Activated CD4-positive, alpha-beta memory T cell treated with anti-CD3 and anti-CD28 coated beads, Interleukin-2, amount 10 ng/mL, durations not matched to agents 7 days and 5 days (primary cell): ENCODE data around the gene RRH. TPM values are rescaled to one million over a fixed set of nuclear protein-coding genes. Genes with fewer than 3 reads are reported as not detected.

Experiments
- CTCF ChIA-PET: fragments of 350-600 bp; sonication (Branson Sonifier 250); formaldehyde crosslinking; loops from one replicate; lab custom pipeline; 2021; ENCODE audit warnings: antibody characterized with exemption, inconsistent platforms; lab: Charles Lee
- POLR2A ChIA-PET: fragments of 350-600 bp; sonication (Branson Sonifier 250); formaldehyde crosslinking; loops from one replicate; lab custom pipeline; 2021; ENCODE audit warnings: antibody characterized with exemption; lab: Charles Lee
- DNase-seq: peaks from one replicate; pipeline ENCODE4 v3.0.0-alpha.2; 2020
- H3K27ac Mint-ChIP-seq: one replicate; pipeline ENCODE4 v1.8.0; 2021; ENCODE audit warnings: mild to moderate bottlenecking, mixed read lengths
- H3K27me3 Mint-ChIP-seq: one replicate; pipeline ENCODE4 v1.8.0; 2021; ENCODE audit warnings: mixed read lengths
- H3K36me3 Mint-ChIP-seq: one replicate; pipeline ENCODE4 v1.8.0; 2021; ENCODE audit warnings: low read depth, mixed read lengths
- H3K4me1 Mint-ChIP-seq: one replicate; pipeline ENCODE4 v1.8.0; 2021; ENCODE audit warnings: mixed read lengths
- H3K4me3 Mint-ChIP-seq: one replicate; pipeline ENCODE4 v1.8.0; 2021; ENCODE audit warnings: mild to moderate bottlenecking, mixed read lengths
- H3K9me3 Mint-ChIP-seq: one replicate; pipeline ENCODE4 v1.8.0; 2021; ENCODE audit warnings: mixed read lengths
- total RNA-seq, 2 experiments: library from RNA; stranded (reverse); gene quantifications; one replicate each; pipeline ENCODE4 v1.2.3, GENCODE V29; 2021

RRH gene
- total RNA-seq, 2 experiments from 2014 or later: 0.23 TPM; not detected in 1

GRCh38 chr4:109877400-109877799 lies 49.6 kb downstream of the RRH start:
- no peak overlapping the region for H3K27ac Mint-ChIP-seq
- H3K9me3 Mint-ChIP-seq: no peaks in the 10 kb centered on the region
- ChIA-PET POLR2A (no interaction called here), CTCF (no interaction called here)
- H3K4me3 Mint-ChIP-seq: no peak overlapping the region
- no peaks in the 10 kb centered on the region for H3K4me1 Mint-ChIP-seq
- DNase-seq: no peak
- H3K27me3 Mint-ChIP-seq: peaks cover 10% of the 10 kb centered on the region
- H3K36me3 Mint-ChIP-seq: no peaks in the 10 kb centered on the region

- Mint-ChIP-seq H3K27me3 (peaks cover 10% of the 10 kb centered on the region), H3K4me3 (no peak overlapping the region), H3K36me3 (no peaks in the 10 kb centered on the region), H3K4me1 (no peaks in the 10 kb centered on the region), H3K27ac (no peak overlapping the region), H3K9me3 (no peaks in the 10 kb centered on the region)
- ChIA-PET CTCF (no interaction called here), POLR2A (no interaction called here)
- DNase-seq: no peak
These were observed 50.6 kb downstream of the RRH start for GRCh38 chr4:109878355-109878754.

- H3K9me3 Mint-ChIP-seq: no peaks in the 10 kb centered on the region
- POLR2A ChIA-PET: no interaction called here
- H3K27me3 Mint-ChIP-seq: peaks cover 12% of the 10 kb centered on the region
- DNase-seq: no peak
- no peaks in the 10 kb centered on the region for H3K36me3 Mint-ChIP-seq
- CTCF ChIA-PET: interaction anchor here (0.6 kb wide), 1 partner anchor 680 kb away, joined by 4 read pairs; no protein-coding TSS in a partner anchor
- no peak overlapping the region for H3K4me3 Mint-ChIP-seq
- no peak overlapping the region for H3K27ac Mint-ChIP-seq
- H3K4me1 Mint-ChIP-seq: no peaks in the 10 kb centered on the region
These were observed 51.3 kb downstream of the RRH start for GRCh38 chr4:109879081-109879480.

GRCh38 chr4:109879636-109880314 lies 52.0 kb downstream of the RRH start:
- CTCF ChIA-PET: interaction anchor here (0.6 kb wide), 1 partner anchor 679 kb away, joined by 4 read pairs; no protein-coding TSS in a partner anchor
- no peak overlapping the region for H3K27ac Mint-ChIP-seq

GRCh38 chr4:109886303-109886702 lies 58.5 kb downstream of the RRH start:
- Mint-ChIP-seq H3K4me1 (no peaks in the 10 kb centered on the region), H3K27ac (no peak overlapping the region), H3K4me3 (no peak overlapping the region), H3K27me3 (peaks cover 12% of the 10 kb centered on the region), H3K9me3 (no peaks in the 10 kb centered on the region), H3K36me3 (no peaks in the 10 kb centered on the region)
- DNase-seq: no peak
- CTCF ChIA-PET: no interaction called here
- POLR2A ChIA-PET: no interaction called here

More at GRCh38 chr4:109879636-109880314, 52.0 kb downstream of the RRH start:
- POLR2A ChIA-PET: no interaction called here
- Mint-ChIP-seq H3K36me3 (no peaks in the 10 kb centered on the region), H3K27me3 (peaks cover 12% of the 10 kb centered on the region), H3K4me3 (no peak overlapping the region), H3K9me3 (no peaks in the 10 kb centered on the region), H3K4me1 (no peaks in the 10 kb centered on the region)
- no peak for DNase-seq

- Mint-ChIP-seq H3K9me3 (no peaks in the 10 kb centered on the region), H3K36me3 (no peaks in the 10 kb centered on the region), H3K27me3 (peaks cover 10% of the 10 kb centered on the region), H3K27ac (no peak overlapping the region), H3K4me1 (no peaks in the 10 kb centered on the region), H3K4me3 (no peak overlapping the region)
- CTCF ChIA-PET: no interaction called here
- DNase-seq: no peak
- POLR2A ChIA-PET: no interaction called here
These were observed 59.3 kb downstream of the RRH start for GRCh38 chr4:109887071-109887470.

- ChIA-PET CTCF (no interaction called here), POLR2A (no interaction called here)
- no peaks in the 10 kb centered on the region for H3K4me1 Mint-ChIP-seq
- no peak overlapping the region for H3K4me3 Mint-ChIP-seq
- no peak for DNase-seq
- H3K9me3 Mint-ChIP-seq: no peaks in the 10 kb centered on the region
- H3K27me3 Mint-ChIP-seq: peaks cover 14% of the 10 kb centered on the region
- no peak overlapping the region for H3K27ac Mint-ChIP-seq
- no peaks in the 10 kb centered on the region for H3K36me3 Mint-ChIP-seq
These were observed 62.3 kb downstream of the RRH start for GRCh38 chr4:109890076-109890475.

Other genes with a start within 250 kb of the RRH start
- gene CASP6, start 124.5 kb upstream of the RRH start, total RNA-seq: 10 to 100 TPM; 30.5 to 32.4 TPM
- 10 to 100 TPM; 13.2 to 15.3 TPM for gene PLA2G12A, start 97.9 kb upstream of the RRH start, total RNA-seq
- gene CFI, start 26.0 kb upstream of the RRH start, total RNA-seq: under 1 TPM in 1 of 2 experiments, not detected in 1; 0.35 TPM
- gene GAR1, start 12.2 kb upstream of the RRH start, total RNA-seq: 10 to 100 TPM; 26.1 to 27.5 TPM
- gene LRIT3, start 20.1 kb downstream of the RRH start, total RNA-seq: under 1 TPM; 0.10 TPM
- gene EGF, start 84.9 kb downstream of the RRH start, total RNA-seq: not detected